ENCODE data around the gene HOXB1.
A peak's percentile ranks its signal among the peaks of the same experiment; 100 is the strongest.
"Not testable (repeated sequence)": the region's sequence is repeated elsewhere in the genome, so short reads cannot be mapped to it uniquely, and the experiment has no call there.

Gene HOXB1

DNA sequence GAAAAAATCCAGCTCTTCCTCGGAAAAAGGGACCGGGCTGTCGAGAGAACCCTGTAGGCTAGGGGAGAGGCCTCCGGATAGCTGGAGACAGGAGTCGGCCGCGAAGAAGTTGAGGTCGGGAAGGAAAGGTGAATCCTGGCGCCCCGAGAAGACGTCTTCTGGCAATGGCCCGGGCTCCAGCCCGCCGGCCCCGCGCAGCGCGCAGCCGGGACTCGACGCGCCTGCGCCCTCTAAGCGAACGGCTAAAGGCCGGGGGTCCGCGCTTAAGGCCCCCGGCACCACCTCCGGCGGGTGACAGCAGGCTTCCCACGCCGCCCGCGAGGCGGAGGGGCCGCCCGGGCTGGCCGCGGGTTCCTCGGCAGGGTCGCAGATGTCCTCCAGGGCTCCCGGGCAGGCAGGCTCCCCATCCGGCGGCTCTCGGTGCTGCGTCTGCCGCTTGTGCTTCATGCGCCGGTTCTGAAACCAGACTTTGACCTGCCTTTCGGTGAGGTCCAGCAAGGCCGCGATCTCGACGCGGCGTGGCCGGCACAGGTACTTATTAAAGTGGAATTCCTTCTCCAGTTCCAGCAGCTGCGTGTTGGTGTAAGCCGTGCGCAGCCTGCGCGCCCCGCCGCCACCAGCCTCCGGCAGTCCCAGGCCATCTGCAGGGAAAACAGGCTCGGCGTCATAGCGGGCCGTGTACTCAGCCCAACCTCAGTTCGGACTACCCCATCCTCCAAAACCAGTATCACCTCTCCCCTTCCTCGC is 12.5 kb upstream of the HOXB1 start:
- DNase-seq (ENCODE audit: low spot score): no peak

DNA sequence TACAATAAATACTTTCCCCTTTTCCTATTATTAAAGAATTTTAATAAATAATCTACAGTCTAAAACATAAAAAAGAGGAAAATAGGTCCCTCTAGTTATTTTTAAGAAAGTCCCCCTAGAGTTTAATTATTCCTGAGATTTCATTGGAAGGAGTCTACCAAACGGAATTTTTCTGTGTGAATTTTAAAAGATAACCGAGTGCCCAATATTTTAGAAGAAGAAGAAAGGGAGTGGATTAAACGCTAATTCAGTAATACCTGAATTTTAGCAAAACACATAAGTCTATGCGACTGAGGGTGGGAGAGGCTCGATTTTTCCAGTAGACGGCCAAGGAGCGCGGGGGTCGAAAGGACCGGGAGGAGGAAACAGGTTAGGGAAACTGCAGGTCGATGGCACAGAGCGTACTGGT is 11.9 kb upstream of the HOXB1 start:
- no peak for DNase-seq (ENCODE audit: low spot score)

DNA sequence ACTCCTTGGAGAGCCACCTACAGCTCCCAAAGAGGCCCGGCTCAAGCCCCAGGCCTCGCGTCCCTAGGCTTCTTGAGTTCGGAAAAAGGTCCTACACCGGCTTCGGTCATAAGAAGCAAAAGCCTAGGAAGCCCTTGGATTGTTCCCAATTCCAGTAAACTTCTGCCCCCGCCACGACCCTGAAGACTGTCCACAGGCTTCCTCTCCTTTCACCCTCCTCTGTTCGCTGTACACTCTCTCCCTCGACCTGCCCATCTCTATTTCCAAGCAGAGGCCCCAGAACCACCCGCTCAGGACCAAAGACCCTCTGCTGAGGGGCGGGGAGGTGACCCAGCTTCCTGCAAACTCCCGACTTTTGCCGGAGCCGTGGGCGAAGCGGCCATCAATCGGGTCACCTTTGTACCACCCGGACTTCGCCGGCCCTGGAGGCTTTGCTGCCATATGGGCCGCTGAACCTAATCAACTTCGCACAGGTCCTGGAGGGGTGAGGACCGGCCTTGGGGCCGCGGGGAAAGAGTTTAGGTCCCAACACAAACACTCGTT is 11.4 kb upstream of the HOXB1 start:
- no peak for DNase-seq (ENCODE audit: low spot score)

DNA sequence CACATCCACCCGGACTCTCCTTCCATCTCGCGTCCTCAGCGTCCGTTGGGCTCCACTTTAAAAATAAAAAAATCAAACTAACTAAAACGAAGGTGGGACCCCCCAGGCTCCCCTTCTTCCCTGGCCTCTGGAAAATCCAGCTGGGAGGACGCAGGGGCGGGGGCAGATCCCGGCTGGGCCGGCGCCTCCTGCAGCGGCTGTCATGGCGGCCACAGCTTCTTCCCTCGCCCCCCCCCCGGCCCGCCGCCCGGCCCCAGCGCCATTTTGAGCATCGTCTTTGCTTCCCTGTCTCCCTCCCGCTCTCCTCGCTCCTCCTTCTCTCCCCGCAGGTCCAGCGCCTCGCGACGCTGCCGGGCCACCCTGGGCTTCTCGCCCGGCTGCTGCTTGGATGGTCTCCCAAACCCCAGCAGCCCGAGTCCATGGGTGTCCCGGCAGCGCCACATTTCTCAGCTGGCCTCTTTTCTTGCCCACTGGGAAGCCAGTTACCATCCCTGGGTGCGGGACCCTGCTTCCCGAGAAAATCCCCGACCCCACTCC is 10.8 kb upstream of the HOXB1 start:
- DNase-seq (ENCODE audit: low spot score): peak; percentile 79

DNA sequence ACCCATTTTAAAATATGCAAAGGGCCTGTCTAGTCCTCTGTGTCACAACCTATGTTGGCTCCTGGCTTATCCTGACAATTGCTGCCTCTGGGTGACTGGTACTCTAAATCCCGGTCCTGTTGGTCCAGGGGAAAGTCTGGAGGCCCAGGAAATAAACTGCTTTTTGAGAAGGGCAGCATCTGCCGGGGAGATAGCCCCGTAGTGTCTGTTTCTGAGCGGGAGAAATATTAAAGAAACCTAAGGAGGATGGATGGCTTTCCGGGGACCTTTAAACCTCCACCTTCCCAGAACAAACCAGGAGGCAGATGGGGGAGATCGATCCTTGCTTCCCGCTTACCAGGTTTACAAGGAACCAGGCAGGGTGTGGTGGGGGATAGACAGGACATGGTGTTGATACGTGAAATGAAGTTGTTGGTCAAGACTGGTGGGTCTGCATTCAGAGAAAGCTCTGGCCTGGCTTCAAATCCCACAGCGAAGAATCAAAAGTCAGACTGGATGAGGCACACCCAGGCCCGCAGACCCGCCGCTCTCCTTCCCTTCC is 10.3 kb upstream of the HOXB1 start:
- DNase-seq (ENCODE audit: low spot score): no peak

DNA sequence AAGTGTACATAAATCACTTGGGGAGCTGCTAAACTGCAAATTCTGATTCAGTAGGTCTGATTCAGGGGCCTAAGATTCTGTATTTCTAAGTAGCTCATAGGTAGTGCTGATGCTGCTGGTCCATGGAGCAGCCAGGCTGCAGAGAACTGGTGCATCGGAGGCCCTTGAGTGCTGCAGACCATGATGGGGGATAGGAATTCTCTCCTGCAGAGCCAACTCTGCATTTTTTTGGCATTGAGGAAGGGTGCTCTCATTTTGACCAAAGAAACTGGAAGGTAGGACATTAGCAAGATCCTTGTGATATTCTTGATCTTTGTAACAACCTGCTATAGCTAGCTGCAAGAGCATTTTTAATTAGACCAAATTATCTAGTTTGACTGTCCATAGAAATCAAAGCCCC is 9.4 kb upstream of the HOXB1 start:
- no peak for DNase-seq (ENCODE audit: low spot score)

DNA sequence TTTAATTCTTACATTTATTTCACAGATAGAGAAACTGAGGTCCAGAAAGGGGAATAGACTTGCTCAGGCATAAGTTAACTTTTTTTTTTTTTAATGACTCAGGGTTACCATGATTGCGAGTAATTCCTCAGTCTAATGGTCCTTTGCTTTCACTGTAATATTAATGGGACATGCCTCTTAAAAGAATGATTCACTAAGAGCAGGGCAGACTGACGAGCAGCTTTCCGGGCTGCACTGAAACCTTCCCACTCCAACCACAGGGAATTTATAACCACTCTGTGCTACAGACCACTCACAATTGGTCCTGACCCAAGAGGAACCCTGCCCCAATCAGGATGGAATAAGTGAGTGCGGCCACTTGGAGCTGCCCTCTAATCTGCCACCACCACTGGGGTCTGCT is 8.4 kb upstream of the HOXB1 start:
- peak; percentile 76 for DNase-seq (ENCODE audit: low spot score)

DNA sequence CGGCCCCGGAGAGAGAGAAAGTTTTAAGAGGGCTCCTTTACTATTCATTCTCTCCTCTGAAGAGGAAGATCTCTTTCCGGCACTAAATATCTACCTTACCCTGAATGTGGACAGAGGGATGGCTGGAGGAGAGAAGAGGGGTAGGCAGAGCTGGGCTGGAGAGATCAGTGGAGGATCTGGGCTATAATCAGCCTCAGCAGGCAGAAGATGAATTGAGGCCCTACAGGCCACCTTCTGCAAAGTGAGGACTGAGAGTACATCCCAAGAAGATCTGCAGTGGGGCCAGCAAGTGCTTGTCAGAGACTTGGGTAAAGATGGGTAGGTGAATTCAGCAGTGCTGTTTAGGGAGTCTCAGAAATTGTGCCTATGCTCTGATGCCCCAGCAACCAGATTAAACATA is 6.5 kb upstream of the HOXB1 start:
- DNase-seq (ENCODE audit: low spot score): no peak

DNA sequence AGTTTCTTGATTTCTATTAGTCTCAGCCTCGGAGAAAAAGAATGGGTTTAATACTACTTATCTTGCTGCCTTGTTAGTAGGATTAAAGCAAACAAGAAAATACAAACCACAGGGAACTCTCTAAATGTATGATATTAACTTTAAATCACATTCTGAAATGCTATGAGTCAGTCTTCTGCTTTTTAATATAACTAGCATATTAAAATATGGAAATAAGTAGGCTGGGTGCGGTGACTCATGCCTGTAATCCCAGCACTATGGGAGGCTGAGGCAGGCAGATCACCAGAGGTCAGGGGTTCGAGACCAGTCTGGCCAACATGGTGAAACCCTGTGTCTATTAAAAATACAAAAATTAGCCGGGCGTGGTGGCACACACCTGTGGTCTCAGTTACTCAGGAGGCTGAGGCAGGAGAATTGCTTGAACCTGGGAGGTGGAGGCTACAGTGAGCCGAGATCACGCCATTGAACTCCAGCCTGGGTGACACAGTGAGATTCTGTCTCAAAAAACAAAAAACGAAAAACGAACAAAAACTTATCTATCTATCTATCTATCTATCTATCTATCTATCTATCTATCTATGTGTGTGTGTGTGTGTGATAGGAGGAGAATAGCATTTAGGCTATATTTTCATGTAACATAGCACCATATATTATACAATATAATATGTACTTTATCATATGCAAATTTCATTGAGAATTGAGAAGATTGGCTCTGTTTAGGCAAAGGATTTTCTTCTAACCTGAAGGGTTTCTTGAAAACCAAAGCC is 5.2 kb upstream of the HOXB1 start:
- not testable (repeated sequence) for DNase-seq (ENCODE audit: low spot score)

DNA sequence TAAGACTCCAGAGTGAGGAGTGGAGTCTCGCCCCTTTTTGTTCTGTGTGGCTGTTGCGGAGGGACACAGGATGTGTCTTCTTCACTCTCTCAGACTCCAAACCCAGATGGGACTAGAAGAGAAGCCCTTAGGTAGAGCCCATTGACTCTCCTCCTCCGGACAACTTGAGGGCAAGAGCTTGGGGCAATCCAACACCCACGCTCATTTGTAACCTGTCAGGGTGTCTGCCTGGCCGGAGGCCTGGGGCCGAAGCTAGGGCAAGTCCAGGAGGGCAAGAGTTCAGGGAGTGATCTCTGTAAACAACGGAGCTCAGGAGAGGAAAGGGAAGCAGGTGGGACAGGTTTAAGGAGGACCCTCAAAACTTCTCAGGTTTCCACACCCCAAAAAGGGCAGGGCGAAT is 1.4 kb upstream of the HOXB1 start:
- DNase-seq (ENCODE audit: low spot score): no peak

DNA sequence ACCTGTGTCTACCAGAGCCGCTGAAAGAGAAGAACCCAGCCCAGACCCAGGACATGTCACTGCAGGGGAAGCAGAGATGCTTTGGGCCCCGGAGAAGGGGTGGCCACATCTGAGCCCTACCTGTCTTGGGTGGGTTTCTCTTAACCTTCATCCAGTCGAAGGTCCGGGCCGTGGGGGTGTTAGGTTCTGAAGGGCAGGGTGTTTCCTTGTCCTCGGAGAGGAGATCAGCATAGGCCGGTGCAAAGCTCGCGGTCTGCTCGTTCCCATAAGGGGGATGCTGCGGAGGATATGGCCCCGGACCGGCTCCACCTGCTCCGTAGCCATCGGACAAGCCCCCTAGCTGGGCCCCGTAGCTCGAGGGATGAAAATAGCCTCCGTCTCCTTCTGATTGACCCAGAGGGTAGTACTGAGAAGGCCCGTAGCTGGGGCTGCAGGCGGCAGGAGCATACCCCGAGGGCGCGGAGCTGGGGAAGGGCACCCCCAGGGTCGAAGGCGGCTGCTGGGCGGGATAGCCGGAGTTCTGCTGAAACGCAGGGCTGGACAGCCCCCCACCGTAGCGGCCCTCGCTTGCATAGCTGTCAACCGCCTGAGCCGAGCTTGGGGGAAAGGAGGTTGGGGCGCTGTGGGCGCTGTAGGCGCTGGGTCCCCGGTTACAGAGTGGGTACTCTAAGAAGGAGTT is 464 bp downstream of the HOXB1 start:
- DNase-seq (ENCODE audit: low spot score): no peak

DNA sequence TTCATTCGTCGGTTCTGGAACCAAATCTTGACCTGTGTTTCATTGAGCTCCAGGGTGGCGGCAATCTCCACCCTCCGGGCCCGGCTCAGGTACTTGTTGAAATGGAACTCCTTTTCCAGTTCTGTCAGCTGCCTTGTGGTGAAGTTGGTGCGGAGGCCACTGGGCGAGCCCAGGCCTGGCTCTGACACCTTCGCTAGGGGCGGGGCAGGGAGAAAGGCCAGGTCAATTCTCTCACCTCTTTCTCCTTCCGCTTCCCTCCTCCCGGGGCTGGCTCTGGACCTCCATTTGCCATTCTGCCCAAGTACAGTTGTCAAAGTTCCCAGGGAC is 1.2 kb downstream of the HOXB1 start:
- no peak for DNase-seq (ENCODE audit: low spot score)

DNA sequence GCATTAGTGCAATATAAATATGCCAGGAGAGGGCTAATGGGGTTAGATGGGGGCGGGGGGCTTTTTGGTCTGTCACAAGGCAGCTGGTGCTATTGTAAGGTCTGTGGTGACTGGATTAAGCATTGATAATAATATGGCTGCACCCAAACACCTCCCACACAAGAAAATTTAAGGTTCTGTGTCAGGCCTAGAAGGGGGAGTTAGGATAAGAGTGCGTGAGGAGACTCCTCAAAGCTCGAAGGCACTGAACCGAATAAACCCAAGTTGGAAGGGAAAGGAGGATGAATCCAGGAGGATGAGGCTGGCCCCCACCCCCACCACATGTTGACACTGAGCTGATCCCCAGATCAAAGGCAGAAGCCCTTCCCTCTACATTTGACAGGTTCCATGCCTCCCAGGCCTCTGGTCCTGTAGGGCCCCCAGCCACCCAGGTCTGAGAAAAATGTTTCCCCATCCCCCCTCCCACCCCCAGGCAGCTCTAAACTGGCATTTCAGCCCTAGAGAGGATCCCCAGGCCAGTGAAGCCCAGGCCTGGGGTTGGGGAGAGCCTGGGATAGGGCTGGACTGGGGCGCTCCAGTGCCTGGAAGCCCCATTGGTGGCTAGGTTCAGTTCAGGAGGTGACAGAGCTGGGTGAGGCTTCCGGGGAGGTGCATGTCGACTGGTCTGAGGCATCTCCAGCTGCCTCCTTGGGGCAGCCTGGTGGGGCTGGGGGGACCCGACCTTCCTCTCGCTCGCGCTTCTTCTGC is 1.7 kb downstream of the HOXB1 start:
- DNase-seq (ENCODE audit: low spot score): no peak

DNA sequence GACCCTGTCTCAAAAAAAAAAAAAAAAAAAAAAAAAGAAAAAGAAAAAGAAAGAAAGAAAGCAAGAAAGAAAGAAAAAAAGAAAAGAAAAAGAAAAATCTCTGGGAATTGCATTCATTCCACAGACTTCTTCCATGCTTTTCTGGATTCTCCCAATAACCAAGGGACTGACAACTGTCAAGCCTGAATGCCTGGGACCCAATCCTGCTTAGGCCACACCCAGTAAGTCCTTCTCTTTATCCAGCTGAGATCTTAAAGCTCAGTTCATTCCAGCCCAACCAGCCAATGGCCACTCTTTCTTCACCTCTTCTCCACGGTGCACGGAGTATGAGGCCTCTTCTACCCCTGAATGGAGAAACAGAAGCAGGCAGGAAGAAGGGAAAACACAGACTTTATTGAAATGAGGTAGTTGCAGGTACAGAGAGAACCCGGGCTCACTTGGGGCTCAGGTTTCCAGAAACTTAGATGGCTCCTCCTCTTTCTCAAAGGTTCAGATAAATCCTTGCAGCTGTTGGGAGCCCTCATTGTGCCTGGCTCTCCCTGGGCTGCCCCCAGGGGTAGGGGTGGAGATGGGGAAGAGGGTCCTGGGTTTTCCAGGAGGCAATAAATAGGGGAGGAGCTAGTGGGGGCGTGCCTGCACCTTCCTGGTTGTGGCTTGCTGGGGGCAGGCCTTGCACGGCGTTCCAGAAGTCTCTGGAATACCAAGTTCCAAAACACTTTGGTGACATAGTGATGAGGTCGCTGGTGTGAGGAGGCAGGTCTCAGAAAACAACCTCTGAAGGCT is 2.5 kb downstream of the HOXB1 start:
- DNase-seq (ENCODE audit: low spot score): no peak

DNA sequence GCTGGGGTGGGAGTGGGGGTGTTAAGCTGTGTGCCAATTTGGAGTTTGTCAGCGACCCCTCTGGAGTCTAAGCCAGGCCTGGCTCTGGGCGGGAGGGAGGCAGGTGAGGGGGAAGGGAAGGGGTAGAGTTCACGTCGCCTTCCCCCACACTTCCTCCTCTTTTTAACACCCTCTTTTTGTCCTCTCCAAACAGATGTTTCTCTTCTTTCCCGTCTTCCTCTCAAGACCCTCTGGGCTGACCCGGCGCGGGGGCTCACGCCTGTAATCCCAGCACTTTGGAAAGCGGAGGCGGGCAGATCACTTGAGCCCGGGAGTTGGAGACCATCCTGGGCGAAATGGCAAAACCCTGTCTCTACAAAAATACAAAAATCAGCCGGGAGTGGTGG is 3.3 kb downstream of the HOXB1 start:
- no peak for DNase-seq (ENCODE audit: low spot score)

DNA sequence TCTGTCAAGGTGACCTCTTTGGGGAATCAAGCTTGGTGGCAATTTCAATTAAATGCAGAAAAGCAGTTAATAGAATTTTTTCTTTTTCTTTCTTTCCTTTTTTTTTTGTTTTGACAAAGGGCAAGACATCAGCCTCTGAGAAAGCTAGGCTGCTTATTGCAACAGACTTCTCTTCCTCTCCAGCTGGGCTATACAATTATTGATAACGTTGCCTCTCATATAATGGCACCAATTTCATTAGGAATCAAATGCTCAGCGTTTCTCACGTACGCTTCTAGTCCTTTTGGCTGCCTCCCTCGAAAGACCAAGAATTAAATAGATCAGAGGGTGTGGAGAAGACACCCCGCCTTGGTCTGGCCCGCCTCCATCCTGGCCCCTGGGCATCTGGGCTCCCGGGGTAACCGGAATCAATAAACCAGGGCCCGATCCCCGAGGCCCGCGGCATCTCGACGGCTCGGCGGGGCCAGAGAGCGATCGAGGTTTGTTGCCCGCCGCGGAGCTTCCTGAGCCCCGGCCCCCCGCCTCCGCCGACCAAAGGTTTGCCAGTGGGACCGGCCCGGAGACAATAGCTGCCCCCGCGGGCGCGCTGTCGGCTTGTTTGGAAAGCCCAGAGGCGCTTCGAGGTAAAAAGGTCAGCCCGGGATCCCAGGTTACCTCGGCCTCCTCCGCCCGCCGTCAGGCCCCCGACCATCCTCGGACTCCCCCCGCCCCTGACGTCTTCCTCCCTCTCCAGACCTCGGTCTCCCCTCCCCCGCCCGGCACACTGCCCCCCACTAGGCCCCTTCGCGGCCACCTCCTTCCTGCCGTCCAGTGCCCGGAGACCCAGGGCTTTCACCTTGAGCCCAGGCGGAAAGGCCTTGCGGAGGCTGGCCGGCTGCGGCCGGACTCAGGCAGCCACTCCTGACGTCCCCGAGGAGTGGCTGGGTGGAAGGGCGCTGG is 3.9 kb downstream of the HOXB1 start:
- no peak for DNase-seq (ENCODE audit: low spot score)

DNA sequence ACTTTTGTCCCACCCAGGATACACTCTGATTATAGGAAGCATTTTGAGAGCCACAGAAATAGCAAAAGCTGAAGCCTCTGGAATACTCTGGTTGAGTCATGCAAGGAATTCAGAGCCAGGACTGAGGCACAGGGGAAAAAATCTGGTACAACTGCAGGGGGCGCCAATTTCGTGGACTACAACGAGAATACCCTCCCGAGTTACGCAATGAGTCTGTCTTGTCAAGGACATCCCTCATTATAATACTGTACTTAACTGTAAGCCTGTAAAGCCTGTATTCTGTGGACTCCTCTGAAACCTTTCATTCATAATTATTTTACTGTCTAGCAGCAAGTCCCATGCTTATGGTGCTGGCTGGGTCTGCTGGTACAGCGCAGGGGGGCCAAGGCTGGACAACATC is 7.8 kb downstream of the HOXB1 start:
- no peak for DNase-seq (ENCODE audit: low spot score)

DNA sequence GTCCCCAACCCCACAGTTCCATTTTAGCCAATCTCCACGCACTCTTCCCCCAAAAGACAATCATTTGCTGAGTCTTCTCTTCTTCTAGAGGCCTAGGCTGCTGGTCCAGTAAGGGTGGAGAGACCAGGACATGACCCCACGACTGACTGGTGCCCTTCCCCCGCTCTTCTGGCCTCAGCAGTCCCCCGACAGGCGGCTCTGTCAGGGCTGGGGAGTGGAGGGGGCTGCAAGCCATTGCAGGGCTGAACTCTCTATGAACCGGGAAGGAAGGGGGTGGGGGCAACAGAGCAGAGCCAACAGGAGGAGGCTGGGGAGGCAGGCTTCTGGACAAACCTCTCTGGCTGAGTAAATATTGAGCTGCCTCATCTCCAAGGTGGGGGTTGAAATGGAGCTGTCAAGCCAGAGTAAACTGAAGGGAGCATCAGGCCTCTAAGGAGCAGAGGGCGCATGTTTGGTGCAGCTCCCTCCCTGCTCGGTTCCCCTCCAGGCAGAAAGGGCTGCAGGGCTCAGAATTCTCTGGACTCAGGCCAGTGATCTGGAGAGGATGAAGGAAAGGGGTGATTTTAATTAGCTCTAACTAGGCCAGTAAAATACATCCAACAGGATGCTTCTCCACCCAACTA is 8.7 kb downstream of the HOXB1 start:
- DNase-seq (ENCODE audit: low spot score): no peak

DNA sequence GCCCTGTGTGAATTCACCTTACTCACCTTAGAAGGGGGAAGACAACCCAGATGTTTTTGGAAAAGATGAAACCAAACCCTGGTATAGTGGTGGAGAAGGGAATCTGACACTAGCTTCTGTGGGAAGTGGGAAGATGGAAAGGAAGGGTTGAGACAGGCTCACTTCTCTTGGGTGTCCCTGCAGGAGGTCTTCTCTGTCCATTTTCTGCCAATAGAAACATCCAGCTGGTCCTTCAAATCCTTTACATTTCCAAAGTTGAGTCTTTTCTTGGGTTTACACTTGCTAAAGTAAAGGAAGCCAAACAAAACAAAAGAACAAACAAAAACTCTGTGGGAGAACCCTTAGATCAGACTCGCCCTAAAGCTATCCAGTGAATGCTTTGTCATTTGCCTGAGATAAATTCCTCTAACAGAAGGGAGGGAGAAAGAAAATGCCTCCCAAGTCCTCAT is 10.2 kb downstream of the HOXB1 start:
- no peak for DNase-seq (ENCODE audit: low spot score)

Measured in AG08396 (cell line).